Measurements from ENCODE around the gene CLCN5. TPM values are rescaled to one million over a fixed set of nuclear protein-coding genes. Genes with fewer than 3 reads are reported as not detected.
A peak's percentile ranks its signal among the peaks of the same experiment; 100 is the strongest.

Gene CLCN5
- total and polyA plus RNA-seq, 2 experiments from 2014 or later, result 3.7 to 13.6 TPM

- TF ChIP-seq REST (IDR thresholded peaks at IDR 0.05; ENCODE audit: unreplicated experiment) (no peak), EZH2 (IDR thresholded peaks at IDR 0.05; ENCODE audit: low read depth, unreplicated experiment) (no peak), STAT1 (IDR thresholded peaks at IDR 0.05; ENCODE audit: unreplicated experiment) (no peak), CREB1 (CRISPR knock-in tag; IDR thresholded peaks at IDR 0.05; ENCODE audit: low read depth) (peak; percentile 69)
- Histone ChIP-seq H3K9me2 (ENCODE audit: insufficient read depth) (no peaks in the 10 kb centered on the region), H3K36me3 (ENCODE audit: insufficient read depth) (no peaks in the 10 kb centered on the region), H3K79me2 (replicated peaks; ENCODE audit: insufficient read depth) (no peaks in the 10 kb centered on the region), H3K27me3 (ENCODE audit: insufficient read depth) (no peaks in the 10 kb centered on the region), H3K4me1 (ENCODE audit: insufficient read depth) (peaks cover 4% of the 10 kb centered on the region; the same call in 1 of the 2 replicates), H3F3A (replicated peaks; ENCODE audit: low read depth) (no peaks in the 10 kb centered on the region), H3K4me2 (peak overlapping the region; percentile 62), H3K27ac (ENCODE audit: low read depth) (peak overlapping the region; percentile 82), H4K20me1 (replicated peaks; ENCODE audit: insufficient read depth) (no peaks in the 10 kb centered on the region), H2AFZ (no peak overlapping the region), H3K4me3 (peak overlapping the region; percentile 37)
- DNase-seq (ENCODE audit: low spot score), result peak; percentile 79
- Mint-ChIP-seq H3K4me3 (peak overlapping the region; percentile 61), H3K9me3 (no peaks in the 10 kb centered on the region), H3K4me1 (peaks cover 9% of the 10 kb centered on the region), H3K36me3 (ENCODE audit: low read depth) (no peaks in the 10 kb centered on the region), H3K27me3 (ENCODE audit: insufficient read depth, low read depth, poor library complexity) (no peaks in the 10 kb centered on the region), H3K27ac (peak overlapping the region; percentile 87)
- peak; percentile 96 for ATAC-seq
These were observed 145.3 kb downstream of the CLCN5 start for GRCh38 chrX:50067435-50068284.

GRCh38 chrX:50068285-50068563 is 145.8 kb downstream of the CLCN5 start:
- no peaks in the 10 kb centered on the region for H3K79me2 ChIP-seq (replicated peaks; ENCODE audit: insufficient read depth)
- Mint-ChIP-seq H3K4me1 (peaks cover 9% of the 10 kb centered on the region), H3K4me3 (peak overlapping the region; percentile 61; the same call in 1 of the 3 replicates), H3K27me3 (ENCODE audit: insufficient read depth, low read depth, poor library complexity) (no peaks in the 10 kb centered on the region), H3K9me3 (no peaks in the 10 kb centered on the region), H3K27ac (peak overlapping the region; percentile 78; the same call in 1 of the 2 replicates), H3K36me3 (ENCODE audit: low read depth) (no peaks in the 10 kb centered on the region)
- H3K36me3 ChIP-seq (ENCODE audit: insufficient read depth), result no peaks in the 10 kb centered on the region
- no peak for DNase-seq (ENCODE audit: low spot score)
- no peaks in the 10 kb centered on the region for H3K9me2 ChIP-seq (ENCODE audit: insufficient read depth)
- ATAC-seq, result no peak
- no peak overlapping the region for H2AFZ ChIP-seq
- no peaks in the 10 kb centered on the region for H3K27me3 ChIP-seq (ENCODE audit: insufficient read depth)
- peak overlapping the region; percentile 62; the same call in 1 of the 2 replicates for H3K4me2 ChIP-seq
- peaks cover 4% of the 10 kb centered on the region; the same call in 1 of the 2 replicates for H3K4me1 ChIP-seq (ENCODE audit: insufficient read depth)
- H3K27ac ChIP-seq (ENCODE audit: low read depth), result peak overlapping the region; percentile 82; the same call in 1 of the 2 replicates
- H4K20me1 ChIP-seq (replicated peaks; ENCODE audit: insufficient read depth), result no peaks in the 10 kb centered on the region
- H3F3A ChIP-seq (replicated peaks; ENCODE audit: low read depth), result no peaks in the 10 kb centered on the region
- no peak overlapping the region for H3K4me3 ChIP-seq
- TF ChIP-seq POLR2AphosphoS5 (IDR thresholded peaks at IDR 0.05; ENCODE audit: low read depth), result no peak
- no peak for TF ChIP-seq REST (IDR thresholded peaks at IDR 0.05; ENCODE audit: unreplicated experiment)
- TF ChIP-seq STAT1 (IDR thresholded peaks at IDR 0.05; ENCODE audit: unreplicated experiment), result no peak
- TF ChIP-seq NANOG (IDR thresholded peaks at IDR 0.05; ENCODE audit: borderline replicate concordance), result no peak
- no peak for TF ChIP-seq CREB1 (CRISPR knock-in tag; IDR thresholded peaks at IDR 0.05; ENCODE audit: low read depth)
- TF ChIP-seq ETS1 (IDR thresholded peaks at IDR 0.05), result no peak
